NT2/D1 (cell line): ENCODE data around the gene RBFOX1.

Experiments
- SUZ12 ChIP-seq: IDR thresholded peaks from 2 replicates; pipeline ENCODE4 v1.6.1; 2011; ENCODE audit not compliant: insufficient read length, insufficient read depth; ENCODE audit errors: extremely low read depth
- YY1 ChIP-seq: IDR thresholded peaks from 2 replicates; pipeline ENCODE4 v1.6.1; 2011; ENCODE audit not compliant: insufficient read length, insufficient read depth
- ZNF274 ChIP-seq: IDR thresholded peaks from 2 replicates; pipeline ENCODE4 v1.6.1; 2011; ENCODE audit warnings: mild to moderate bottlenecking, low read depth, low read length

DNA sequence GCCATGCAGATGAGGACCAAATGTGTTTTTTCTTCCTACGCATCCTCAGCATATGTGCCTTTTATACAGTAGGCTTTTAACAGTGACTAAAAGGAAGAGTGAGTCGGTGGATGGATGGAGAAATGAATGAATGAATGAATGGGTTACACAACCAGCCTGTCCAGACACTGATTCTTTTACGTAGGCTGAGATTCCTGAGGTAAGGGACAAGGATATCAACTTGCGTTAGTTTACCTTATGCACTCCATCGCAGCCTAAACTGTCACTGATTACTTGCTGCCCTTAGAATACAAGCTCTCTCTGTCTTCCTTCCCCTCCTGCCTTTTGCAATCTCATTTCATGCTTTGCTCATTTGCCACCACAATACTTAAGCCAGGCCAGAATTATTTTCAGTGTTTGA, 59.0 kb downstream of the RBFOX1 start:
- TF ChIP-seq ZNF274 = no peak
- TF ChIP-seq SUZ12 = no peak
- no peak for TF ChIP-seq YY1
